Choroid plexus epithelial cell (primary cell): ENCODE data around the gene POLR2J3.
"Not testable (repeated sequence)": the region's sequence is repeated elsewhere in the genome, so short reads cannot be mapped to it uniquely, and the experiment has no call there.

Experiments used
- DNase-seq: peaks from one replicate; pipeline ENCODE4 v3.0.0-alpha.2; 2010; ENCODE audit warnings: low read depth
- H3K4me3 ChIP-seq: 2 replicates; pipeline ENCODE4 v1.5.1; 2011; ENCODE audit warnings: low read depth, mild to moderate bottlenecking, control low read depth, low read length, moderate library complexity

Gene POLR2J3

GRCh38 chr7:102535062-102535615, 37.2 kb downstream of the POLR2J3 start:
- DNase-seq, H3K4me3 ChIP-seq: not testable (repeated sequence)

GRCh38 chr7:102532127-102532526, 40.3 kb downstream of the POLR2J3 start:
- not testable (repeated sequence) for DNase-seq, H3K4me3 ChIP-seq

- H3K4me3 ChIP-seq, DNase-seq: not testable (repeated sequence)
These were observed 40.8 kb downstream of the POLR2J3 start for GRCh38 chr7:102531583-102531982.

- not testable (repeated sequence) for DNase-seq, H3K4me3 ChIP-seq
These were observed 44.3 kb downstream of the POLR2J3 start for GRCh38 chr7:102527822-102528793.

- H3K4me3 ChIP-seq, DNase-seq: not testable (repeated sequence)
These were observed 45.2 kb downstream of the POLR2J3 start for GRCh38 chr7:102527182-102527581.

- DNase-seq, H3K4me3 ChIP-seq: not testable (repeated sequence)
These were observed 47.6 kb downstream of the POLR2J3 start for GRCh38 chr7:102524803-102525202.

GRCh38 chr7:102520797-102521196, 51.6 kb downstream of the POLR2J3 start:
- not testable (repeated sequence) for DNase-seq, H3K4me3 ChIP-seq

GRCh38 chr7:102517550-102518147, 54.7 kb downstream of the POLR2J3 start, which contains the start of gene RASA4B:
TSS of gene RASA4B (minus strand) at chr7:102517777. CDS start at chr7:102517710, 67 bp downstream.
- H3K4me3 ChIP-seq, DNase-seq: not testable (repeated sequence)
